Right lung (tissue), 5 donors: ENCODE results near the gene SLC13A1. TPM values are rescaled to one million over a fixed set of nuclear protein-coding genes. Genes with fewer than 3 reads are reported as not detected.

Experiments used
- polyA plus RNA-seq, 5 donors: library from polyadenylated mRNA; unstranded; fragments of 120-200 nt; gene quantifications; one replicate each; pipeline versions ENCODE4 v1.2.1 to v1.2.3, GENCODE V29; 2013; ENCODE audit warnings: inconsistent platforms in 1 of 5, low replicate concordance in 1 of 5; ENCODE audit not compliant: insufficient read length in 5 of 5, insufficient read depth in 1 of 5

Gene SLC13A1
- polyA plus RNA-seq, 5 donors: 0.07 TPM; not detected in 4

Other genes starting within 250 kb of the SLC13A1 start
- not detected for gene TAS2R16, start 204.3 kb downstream of the SLC13A1 start, polyA plus RNA-seq